Uterus (tissue), 4 donors: Measurements from ENCODE around the gene DPP4. TPM values are rescaled to one million over a fixed set of nuclear protein-coding genes. Genes with fewer than 3 reads are reported as not detected.

ENCODE experiments used
- DNase-seq, 2 donors: peaks; one replicate each; pipeline ENCODE4 v3.0.0-alpha.2; 2019 to 2020
- H3K27ac ChIP-seq, 2 donors: fragments of 200-600 bp; sonication (generic); 1 replicate in 1 of 2; 2 replicates in 1 of 2; pipeline ENCODE4 v1.5.1; 2016 to 2018
- H3K27me3 ChIP-seq, 2 donors: fragments of 200-600 bp; sonication (generic); one replicate each; pipeline ENCODE4 v1.5.1; 2018 to 2019; ENCODE audit warnings: control low read depth in 1 of 2
- H3K36me3 ChIP-seq, 2 donors: fragments of 200-600 bp; sonication (generic); one replicate each; pipeline ENCODE4 v1.5.1; 2019; ENCODE audit warnings: control low read depth in 1 of 2
- H3K4me1 ChIP-seq, 2 donors: fragments of 200-600 bp; sonication (generic); one replicate each; pipeline ENCODE4 v1.5.1; 2018 to 2019; ENCODE audit warnings: control low read depth in 1 of 2
- H3K4me3 ChIP-seq, 2 donors: fragments of 200-600 bp; sonication (generic); 1 replicate in 1 of 2; 2 replicates in 1 of 2; pipeline ENCODE4 v1.5.1; 2018 to 2019; ENCODE audit warnings: mild to moderate bottlenecking in 1 of 2
- H3K9me3 ChIP-seq, 2 donors: fragments of 200-600 bp; sonication (generic); one replicate each; pipeline ENCODE4 v1.5.1; 2019; ENCODE audit warnings: control low read depth in 1 of 2
- CTCF ChIP-seq, 4 experiments: fragments of 200-600 bp in 2 of 4; fragments of 450-650 bp in 2 of 4; sonication (generic) in 2 of 4; IDR thresholded peaks; one replicate each; pipeline ENCODE4 v1.5.1; 2016 to 2019; ENCODE audit warnings: antibody characterized with exemption in 4 of 4, mild to moderate bottlenecking in 2 of 4, moderate library complexity in 1 of 4
- POLR2A ChIP-seq, 2 donors: fragments of 450-650 bp; IDR thresholded peaks; one replicate each; pipeline ENCODE4 v1.6.1; 2016; ENCODE audit warnings: antibody characterized with exemption in 2 of 2, mild to moderate bottlenecking in 1 of 2, moderate library complexity in 1 of 2
- intact Hi-C: fragments of 100-400 bp; cut with DNase I; formaldehyde crosslinking; loops from one replicate; pipeline ENCODE4 v1.15.1; 2023; ENCODE audit warnings: low total_unique reads
- total RNA-seq, 4 donors: library from RNA; depleted of rRNA in 3 of 4; stranded (reverse); fragments of >200 nt in 3 of 4; gene quantifications; one replicate each; pipeline versions ENCODE4 v1.1.0 to v1.2.4, GENCODE V29; 2014 to 2023
- donor health status: DM: yes; HTN: yes; CAD: no.

The DPP4 gene
- total RNA-seq, 4 donors from 2014 or later: 1.8 to 36.3 (median 5.0) TPM

DNA sequence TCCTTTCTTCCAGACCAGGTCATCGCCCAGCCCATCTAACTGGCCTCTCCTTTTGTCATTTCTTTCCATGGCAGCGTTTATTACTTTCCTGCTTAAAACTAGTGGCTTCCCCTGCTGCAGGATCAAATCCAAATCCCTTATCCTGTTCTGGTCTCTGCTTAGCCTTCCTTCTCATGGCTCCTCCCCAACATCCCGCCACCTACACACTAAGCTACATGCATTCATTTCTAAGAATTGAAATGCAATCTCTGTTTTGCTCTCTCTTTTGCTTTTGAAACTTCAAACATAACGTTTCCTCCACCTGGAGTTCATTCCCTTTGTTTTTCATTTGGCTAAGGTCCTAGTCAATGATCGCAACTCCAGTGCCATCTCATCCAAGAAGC lies 18.0 kb upstream of the DPP4 start:
- DNase-seq: no peak
- Histone ChIP-seq H3K9me3 (no peaks in the 10 kb centered on the region), H3K36me3 (no peaks in the 10 kb centered on the region), H3K27me3 (no peaks in the 10 kb centered on the region), H3K4me3 (no peak overlapping the region), H3K27ac (peak overlapping the region in 1 of 2 donors; percentile 22), H3K4me1 (no peaks in the 10 kb centered on the region)
- intact Hi-C loops: no loop called here
- TF ChIP-seq POLR2A (IDR thresholded peaks at IDR 0.05) (no peak), CTCF (IDR thresholded peaks at IDR 0.05) (no peak)

- no peak overlapping the region for H3K4me3 ChIP-seq
- H3K9me3 ChIP-seq: no peaks in the 10 kb centered on the region
- no peaks in the 10 kb centered on the region for H3K27me3 ChIP-seq
- intact Hi-C loops: no loop called here
- no peaks in the 10 kb centered on the region for H3K36me3 ChIP-seq
- H3K27ac ChIP-seq: peak overlapping the region in 1 of 2 donors; percentile 22
- H3K4me1 ChIP-seq: no peaks in the 10 kb centered on the region
- TF ChIP-seq POLR2A (IDR thresholded peaks at IDR 0.05) (no peak), CTCF (IDR thresholded peaks at IDR 0.05) (no peak)
- DNase-seq: no peak
These were observed 17.5 kb upstream of the DPP4 start for GRCh38 chr2:162091325-162092007.

- no peaks in the 10 kb centered on the region for H3K36me3 ChIP-seq
- H3K4me3 ChIP-seq: no peak overlapping the region
- H3K27me3 ChIP-seq: no peaks in the 10 kb centered on the region
- no peaks in the 10 kb centered on the region for H3K9me3 ChIP-seq
- no peak for TF ChIP-seq CTCF (IDR thresholded peaks at IDR 0.05)
- no peak for TF ChIP-seq POLR2A (IDR thresholded peaks at IDR 0.05)
- H3K4me1 ChIP-seq: no peaks in the 10 kb centered on the region
- H3K27ac ChIP-seq: no peak overlapping the region
- no peak for DNase-seq
- intact Hi-C loops: no loop called here
These were observed 16.1 kb upstream of the DPP4 start for GRCh38 chr2:162090109-162090508.

- Histone ChIP-seq H3K27me3 (no peaks in the 10 kb centered on the region), H3K4me1 (no peaks in the 10 kb centered on the region), H3K27ac (no peak overlapping the region), H3K4me3 (no peak overlapping the region), H3K36me3 (no peaks in the 10 kb centered on the region), H3K9me3 (no peaks in the 10 kb centered on the region)
- no peak for DNase-seq
- intact Hi-C loops: no loop called here
- TF ChIP-seq POLR2A (IDR thresholded peaks at IDR 0.05): no peak
- no peak for TF ChIP-seq CTCF (IDR thresholded peaks at IDR 0.05)
These were observed 12.9 kb upstream of the DPP4 start for GRCh38 chr2:162086904-162087303.

- intact Hi-C loops: no loop called here
- H3K9me3 ChIP-seq: no peaks in the 10 kb centered on the region
- H3K27me3 ChIP-seq: no peaks in the 10 kb centered on the region
- TF ChIP-seq CTCF (IDR thresholded peaks at IDR 0.05) (no peak), POLR2A (IDR thresholded peaks at IDR 0.05) (no peak)
- H3K36me3 ChIP-seq: no peaks in the 10 kb centered on the region
- H3K27ac ChIP-seq: no peak overlapping the region
- no peak for DNase-seq
- H3K4me1 ChIP-seq: no peaks in the 10 kb centered on the region
- no peak overlapping the region for H3K4me3 ChIP-seq
These were observed 11.3 kb upstream of the DPP4 start for GRCh38 chr2:162085090-162085891.
